Endothelial cell of hepatic sinusoid (primary cell): ENCODE results near the gene CHMP6.

Source experiments
- in situ Hi-C: cut with HindIII; loops from 2 replicates; pipeline ENCODE4 v1.10.0; 2017; ENCODE audit warnings: low sequenced_read_pairs

Gene CHMP6

DNA sequence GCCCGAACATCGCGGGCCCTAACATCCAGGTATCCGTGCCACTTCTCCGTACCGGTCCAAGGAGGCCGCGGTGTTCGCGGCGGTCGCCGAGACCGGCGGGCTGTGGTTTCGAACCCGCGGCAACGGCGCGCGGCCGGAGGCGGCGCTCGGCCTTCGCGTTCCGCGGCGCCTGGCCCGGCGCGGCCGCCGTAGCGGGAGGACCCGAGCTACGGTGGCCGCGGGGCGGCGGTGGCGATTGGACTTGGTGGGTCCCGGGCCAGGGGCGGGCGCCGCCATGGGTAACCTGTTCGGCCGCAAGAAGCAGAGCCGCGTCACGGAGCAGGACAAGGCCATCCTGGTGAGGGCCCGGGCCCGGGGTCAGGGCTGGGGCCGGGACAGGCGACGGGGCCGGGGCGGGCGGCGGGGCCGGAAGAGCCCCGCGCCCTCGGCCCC lies at the start of gene CHMP6:
CHMP6 (plus strand) TSS at position 197 of the 432 bp plus-strand sequence; CDS start at position 275, 78 bp downstream.
- in situ Hi-C loops = no loop called here

GRCh38 chr17:80942423-80943345 lies 49.0 kb upstream of the CHMP6 start:
- in situ Hi-C loops = no loop called here

- in situ Hi-C loops = no loop called here
Observed at GRCh38 chr17:80943346-80944145, 48.1 kb upstream of the CHMP6 start.

DNA sequence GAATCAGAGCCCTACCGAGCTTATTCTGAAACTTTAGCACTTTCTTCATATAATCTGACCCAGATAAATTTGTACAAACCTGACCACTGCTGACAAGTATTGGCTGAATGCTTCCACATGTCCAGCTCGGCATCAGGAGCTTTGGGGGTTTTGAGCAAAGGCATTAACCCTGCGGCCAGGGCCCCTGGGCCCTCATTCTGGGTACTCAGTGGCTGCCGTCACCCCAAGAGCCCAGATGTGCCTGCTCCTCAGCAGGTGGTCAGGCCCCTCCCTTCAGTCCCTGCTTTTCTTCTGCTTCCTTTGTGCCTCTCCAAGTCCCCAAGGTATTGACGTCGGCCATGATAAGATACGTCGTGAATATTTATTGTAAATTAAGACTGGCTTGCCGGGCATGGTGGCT lies 47.3 kb upstream of the CHMP6 start:
- in situ Hi-C loops = no loop called here

GRCh38 chr17:80945736-80946135 lies 45.9 kb upstream of the CHMP6 start:
- in situ Hi-C loops = no loop called here

GRCh38 chr17:80946449-80946848 lies 45.2 kb upstream of the CHMP6 start:
- in situ Hi-C loops = no loop called here

DNA sequence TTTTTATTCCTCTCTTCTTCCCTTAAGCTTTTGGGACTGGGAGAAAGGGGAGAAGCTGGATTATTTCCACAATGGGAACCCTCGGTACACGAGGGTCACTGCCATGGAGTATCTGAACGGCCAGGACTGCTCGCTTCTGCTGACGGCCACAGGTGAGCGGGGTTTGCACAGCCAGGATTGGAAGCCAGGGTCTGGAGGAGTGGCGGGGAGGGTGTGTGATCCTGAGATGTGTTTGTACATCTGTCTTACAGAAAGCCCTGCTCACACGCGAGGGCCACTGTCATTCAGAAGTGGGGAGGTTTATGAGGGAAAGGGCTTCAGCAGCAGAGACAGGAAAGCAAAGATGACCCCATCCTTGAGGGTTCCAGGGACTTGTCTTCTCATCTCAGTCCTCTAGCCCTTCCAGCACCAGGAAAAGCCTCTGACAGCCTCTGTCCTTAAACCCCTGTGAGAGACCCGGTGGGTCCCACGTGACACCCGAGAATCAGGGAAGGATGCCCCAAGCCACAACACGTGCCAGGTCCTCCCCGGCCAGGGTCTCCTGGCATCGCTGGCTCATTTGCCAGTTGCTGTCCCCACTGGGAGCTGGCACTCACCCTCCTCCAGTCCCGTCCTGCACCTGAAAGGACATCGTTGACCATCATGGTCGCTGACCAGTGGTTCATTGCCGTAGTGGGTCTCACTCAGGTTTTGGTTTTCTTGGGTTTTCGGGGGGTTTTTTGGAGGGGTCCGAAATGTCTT lies 44.3 kb upstream of the CHMP6 start:
- in situ Hi-C loops = no loop called here

GRCh38 chr17:80948019-80948975 lies 43.3 kb upstream of the CHMP6 start:
- in situ Hi-C loops = no loop called here

- in situ Hi-C loops = no loop called here
Observed at GRCh38 chr17:80948976-80949450, 42.6 kb upstream of the CHMP6 start.

- in situ Hi-C loops = no loop called here
Observed at GRCh38 chr17:80949451-80950421, 41.9 kb upstream of the CHMP6 start.

- in situ Hi-C loops = no loop called here
Observed at GRCh38 chr17:80950466-80951120, 41.0 kb upstream of the CHMP6 start.

GRCh38 chr17:80951121-80952090 lies 40.2 kb upstream of the CHMP6 start:
- in situ Hi-C loops = no loop called here

DNA sequence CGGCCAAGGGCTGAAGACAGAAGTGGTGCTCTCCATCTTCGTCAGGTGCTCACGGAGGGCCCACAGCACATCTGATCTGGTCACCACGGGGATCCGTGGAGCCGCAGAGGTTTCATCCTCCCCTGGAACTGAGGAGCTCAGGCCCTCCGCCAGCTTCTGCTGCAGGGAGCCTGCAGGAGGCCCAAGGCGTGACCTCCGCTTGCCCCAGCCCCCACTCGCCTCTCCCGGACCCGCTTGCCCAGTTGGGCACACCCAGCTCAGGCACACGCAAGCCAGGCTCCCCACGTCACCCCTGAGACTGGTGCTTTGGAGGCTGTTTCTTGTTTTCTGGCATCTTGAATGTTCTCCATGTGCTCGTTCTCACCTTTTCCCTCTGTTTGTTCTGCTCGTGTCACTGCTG lies 39.4 kb upstream of the CHMP6 start:
- in situ Hi-C loops = no loop called here

- in situ Hi-C loops = no loop called here
Observed at GRCh38 chr17:80953471-80954315, 37.9 kb upstream of the CHMP6 start.

DNA sequence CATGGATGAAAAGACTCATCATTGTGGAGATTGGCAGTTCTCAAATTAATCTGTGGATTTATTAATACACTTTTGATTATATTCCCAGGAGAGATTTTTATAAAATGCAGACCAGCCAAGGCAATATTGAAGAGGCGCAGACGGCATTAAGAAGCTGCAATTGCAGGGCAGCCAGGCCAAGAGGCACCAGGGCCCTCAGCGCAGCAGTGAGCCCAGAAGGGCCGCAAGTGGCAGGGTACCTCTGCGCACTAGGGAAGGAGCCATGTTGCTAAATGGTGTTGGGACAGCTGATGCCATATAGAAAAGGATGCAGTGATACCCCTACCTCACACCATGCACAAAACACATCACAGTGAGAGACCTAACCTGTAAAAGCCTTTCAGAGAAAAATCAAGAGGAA lies 36.6 kb upstream of the CHMP6 start:
- in situ Hi-C loops = no loop called here

DNA sequence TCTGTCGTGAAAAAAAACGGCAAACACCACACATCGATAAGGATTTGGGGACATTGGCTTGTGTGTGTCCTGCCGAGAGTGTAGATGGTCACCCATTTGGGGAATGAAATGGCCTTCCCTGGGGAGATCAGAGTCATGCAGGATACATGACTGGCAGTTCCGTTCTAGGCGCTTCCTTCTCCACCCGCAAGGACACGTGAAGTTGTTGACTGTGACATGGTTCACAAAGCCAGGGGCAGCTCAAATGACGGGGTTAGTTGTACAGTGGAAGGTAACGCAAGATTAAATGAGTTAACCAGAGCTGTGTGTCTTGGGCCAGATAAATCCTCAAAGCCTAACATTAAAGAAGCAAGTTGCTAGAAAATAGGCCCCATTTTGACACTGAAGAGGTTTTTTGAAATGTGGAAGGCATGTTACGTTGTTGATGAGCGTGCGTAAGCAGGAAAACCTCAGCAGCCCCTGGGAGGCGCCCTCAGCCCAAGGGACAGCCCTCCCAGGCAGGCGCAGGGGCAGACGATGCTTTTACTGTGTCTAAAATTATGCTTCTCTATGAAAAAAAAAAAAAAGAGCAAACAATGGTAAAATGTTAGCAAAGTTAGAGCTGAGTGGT lies 35.9 kb upstream of the CHMP6 start:
- in situ Hi-C loops = no loop called here
